GM19025 (cell line): ENCODE results near the gene A2ML1.
"Not testable (repeated sequence)": the region's sequence is repeated elsewhere in the genome, so short reads cannot be mapped to it uniquely, and the experiment has no call there.

Experiments
- ATAC-seq: cut with Tn5 transposase; IDR thresholded peaks from one replicate; pipeline ENCODE4 v1.9.1; 2021; ENCODE audit warnings: mild to moderate bottlenecking, low read depth, moderate library complexity; ENCODE audit not compliant: unreplicated experiment

A2ML1 gene

DNA sequence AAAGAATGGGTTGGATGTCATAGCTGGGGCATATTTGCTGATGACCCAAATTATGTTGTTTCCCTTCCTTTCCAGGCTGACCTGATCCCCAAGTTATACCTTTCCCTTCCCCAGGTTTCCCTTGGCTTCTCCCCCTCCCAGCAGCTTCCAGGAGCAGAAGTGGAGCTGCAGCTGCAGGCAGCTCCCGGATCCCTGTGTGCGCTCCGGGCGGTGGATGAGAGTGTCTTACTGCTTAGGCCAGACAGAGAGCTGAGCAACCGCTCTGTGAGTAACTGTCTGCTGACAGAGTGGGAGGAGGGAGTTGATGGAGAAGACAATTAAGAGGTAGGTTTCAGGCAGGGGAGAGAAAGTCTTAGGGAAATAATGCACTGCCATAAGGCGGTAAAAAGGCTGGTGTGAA, 25.0 kb downstream of the A2ML1 start:
- no peak for ATAC-seq

GRCh38 chr12:8849876-8850275, 27.5 kb downstream of the A2ML1 start:
- ATAC-seq, result no peak

DNA sequence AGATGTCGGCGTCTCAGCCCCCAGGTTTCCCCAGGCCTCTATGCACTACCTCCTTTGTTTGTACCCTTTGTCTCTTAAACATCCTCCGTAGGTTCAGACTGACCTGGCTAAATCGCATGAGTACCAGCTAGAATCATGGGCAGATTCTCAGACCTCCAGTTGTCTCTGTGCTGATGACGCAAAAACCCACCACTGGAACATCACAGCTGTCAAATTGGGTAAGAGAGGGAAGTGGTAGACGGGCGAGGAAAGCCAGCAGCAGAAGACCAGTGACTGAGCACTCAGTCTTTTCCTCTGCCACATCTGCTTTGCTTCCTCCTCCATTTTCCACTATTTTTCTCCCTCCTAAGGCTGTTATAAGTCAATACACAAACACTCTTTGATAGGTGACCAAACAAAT, 29.7 kb downstream of the A2ML1 start:
- no peak for ATAC-seq

DNA sequence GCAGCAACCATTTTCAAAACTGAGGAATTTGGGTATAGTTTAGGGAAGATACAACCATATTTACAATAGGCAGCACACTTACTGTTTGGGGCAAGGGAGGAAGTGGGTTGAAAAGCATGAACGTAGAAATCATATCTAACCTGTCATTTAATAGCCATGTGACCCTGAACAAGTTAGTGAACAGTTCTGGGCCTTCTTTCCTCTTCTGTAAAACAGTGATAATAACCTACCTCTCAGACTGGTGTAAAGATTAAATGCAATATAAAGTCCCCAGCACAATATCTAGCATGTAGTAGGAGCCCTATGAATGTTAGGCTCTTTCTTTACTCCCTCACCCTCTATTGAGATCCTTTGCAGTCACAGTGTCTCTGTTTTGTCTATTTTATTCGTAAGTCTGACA, 33.5 kb downstream of the A2ML1 start:
- no peak for ATAC-seq

DNA sequence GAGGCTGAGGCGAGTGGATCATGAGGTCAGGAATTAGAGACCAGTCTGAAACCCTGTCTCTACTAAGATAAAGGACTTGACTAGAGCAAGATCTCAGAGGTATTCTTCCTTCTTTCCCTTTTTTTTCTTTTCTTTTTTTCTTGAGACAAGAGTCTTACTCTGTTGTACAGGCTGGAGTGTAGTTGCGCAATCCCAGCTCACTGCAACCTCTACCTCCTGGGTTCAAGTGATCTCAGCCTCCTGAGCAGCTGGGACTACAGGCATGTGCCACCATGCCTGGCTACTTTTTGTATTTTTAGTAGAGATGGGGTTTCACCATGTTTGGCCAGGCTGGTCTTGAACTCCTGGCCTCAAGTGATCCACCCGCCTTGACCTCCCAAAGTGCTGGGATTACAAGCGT, 37.0 kb downstream of the A2ML1 start:
- not testable (repeated sequence) for ATAC-seq

DNA sequence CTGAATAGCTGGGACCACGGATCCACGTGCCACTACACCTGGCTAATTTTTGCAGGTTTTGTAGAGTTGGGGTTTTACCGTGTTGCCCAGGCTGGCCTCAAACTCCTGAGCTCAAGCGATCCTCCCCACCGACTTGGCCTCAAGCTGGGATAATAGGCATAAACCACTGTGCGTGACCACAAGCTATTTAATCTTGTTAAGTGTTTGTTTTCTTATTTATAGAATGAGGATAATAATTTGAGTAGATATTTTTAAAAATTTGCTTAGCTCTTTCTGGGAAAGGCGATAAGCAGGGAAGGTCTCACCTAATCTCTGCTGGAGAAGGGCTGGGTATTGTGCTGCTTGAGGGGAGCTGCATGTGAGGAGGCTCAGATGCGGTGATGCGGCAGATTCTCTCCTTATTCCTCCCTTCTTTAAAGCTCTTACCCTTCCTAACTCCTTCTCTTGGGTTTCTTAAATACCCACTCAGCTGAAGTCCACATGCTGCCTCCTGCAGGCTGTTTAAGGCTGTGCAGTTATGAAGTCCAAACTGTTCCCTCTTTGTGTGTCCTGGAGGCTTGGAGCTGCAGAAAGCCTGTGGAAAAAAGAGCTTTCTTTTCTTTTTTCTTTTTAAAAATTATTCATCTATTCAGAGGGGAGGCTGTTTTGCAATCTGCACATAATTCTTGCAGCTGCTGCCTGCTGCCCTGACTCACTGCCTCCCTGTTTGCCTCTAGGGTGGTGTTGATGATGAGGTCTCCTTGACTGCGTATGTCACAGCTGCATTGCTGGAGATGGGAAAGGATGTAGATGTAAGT, 37.9 kb downstream of the A2ML1 start:
- ATAC-seq, result no peak

DNA sequence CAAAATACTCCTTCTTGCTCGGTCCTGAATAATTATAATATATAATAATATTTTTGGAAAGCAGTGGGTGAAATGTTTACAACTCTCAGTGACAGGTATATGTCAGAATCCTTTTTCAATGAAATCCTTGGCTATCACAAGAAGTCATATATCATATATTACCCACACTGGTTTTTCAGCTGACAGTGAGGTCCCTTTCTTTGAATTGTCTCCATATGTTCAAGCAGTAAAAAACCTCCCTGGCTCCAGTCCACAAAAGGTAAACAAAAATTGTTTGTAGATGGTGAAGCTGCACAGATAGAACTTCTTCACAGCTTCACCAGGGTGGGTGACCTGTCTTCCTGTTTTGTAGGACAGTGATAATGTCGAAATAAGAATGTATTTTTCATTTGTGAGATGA, 44.0 kb downstream of the A2ML1 start:
- no peak for ATAC-seq

DNA sequence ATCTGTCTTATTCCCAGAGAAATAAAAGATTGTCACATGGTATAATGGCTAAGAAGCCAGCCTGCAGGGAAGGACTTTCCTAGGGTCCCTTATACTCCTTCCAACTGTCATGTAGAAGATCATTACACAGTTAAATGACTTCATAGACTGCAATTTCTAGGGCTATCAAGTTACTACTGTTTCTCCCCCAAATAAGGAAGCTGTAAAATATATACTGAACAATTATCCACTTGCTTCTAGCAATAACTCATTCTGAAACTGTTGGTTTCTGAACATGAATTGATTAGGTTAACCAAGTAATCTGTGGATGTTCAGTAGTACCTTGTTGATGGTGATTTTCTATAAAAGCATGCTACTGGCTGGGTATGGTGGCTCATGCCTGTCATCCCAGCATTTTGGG, 44.6 kb downstream of the A2ML1 start:
- ATAC-seq, result no peak

DNA sequence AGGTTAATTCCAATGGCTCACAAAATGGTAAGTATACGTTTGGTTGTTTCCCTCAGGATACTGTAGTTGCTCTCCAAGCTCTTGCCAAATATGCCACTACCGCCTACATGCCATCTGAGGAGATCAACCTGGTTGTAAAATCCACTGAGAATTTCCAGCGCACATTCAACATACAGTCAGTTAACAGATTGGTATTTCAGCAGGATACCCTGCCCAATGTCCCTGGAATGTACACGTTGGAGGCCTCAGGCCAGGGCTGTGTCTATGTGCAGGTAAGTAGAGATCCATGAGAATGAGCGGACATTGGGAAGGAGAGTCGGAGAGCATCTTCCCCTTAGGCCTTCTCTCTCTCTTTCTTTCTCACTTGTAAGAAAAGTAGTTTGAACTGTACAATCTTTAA, 45.4 kb downstream of the A2ML1 start:
- ATAC-seq, result no peak

DNA sequence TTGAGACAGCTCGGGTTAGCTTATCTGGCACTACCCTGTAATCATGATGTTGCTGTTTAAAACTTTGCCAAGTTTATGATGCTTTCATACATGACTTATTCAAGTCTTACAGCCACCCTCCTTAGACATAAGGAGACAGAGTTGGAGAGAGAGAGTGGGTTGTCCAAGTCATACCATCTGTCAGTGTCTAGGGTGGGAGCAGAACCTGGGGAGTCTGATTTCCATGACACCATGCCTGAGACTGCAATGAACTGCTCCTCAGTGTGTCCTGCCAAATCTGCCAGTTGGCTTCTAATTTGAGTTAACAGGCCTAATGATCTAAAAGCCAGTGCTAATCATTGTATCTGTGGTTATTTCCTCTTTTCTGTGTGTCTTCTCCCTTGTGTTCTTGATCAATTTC, 48.2 kb downstream of the A2ML1 start:
- ATAC-seq, result no peak

- no peak for ATAC-seq
These were observed 48.6 kb downstream of the A2ML1 start for GRCh38 chr12:8871068-8871467.

GRCh38 chr12:8876887-8877286, 54.5 kb downstream of the A2ML1 start:
- ATAC-seq, result no peak

- no peak for ATAC-seq
These were observed 64.3 kb downstream of the A2ML1 start for GRCh38 chr12:8886502-8887284.

DNA sequence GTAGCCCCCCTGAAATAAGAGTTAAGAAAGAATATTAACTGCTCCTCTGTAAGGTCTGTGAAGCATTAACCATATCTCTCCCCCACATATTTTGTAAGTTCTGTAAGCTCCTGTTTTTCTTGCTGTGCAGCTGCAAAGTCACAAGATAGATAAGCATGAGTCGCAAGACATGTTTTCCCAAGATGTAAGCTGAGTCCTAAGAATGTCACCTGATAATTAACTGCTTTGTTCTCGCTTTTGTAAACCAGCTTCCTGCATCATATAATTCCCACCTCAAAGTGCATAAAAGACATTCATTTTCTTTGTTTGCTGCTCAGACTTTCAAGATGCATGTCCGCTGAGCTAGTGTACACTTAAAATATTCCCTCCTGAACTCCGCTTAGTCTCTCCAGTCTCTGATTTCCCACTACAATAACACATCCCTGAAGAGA, 64.9 kb downstream of the A2ML1 start:
- ATAC-seq, result no peak

- ATAC-seq, result no peak
These were observed 68.1 kb downstream of the A2ML1 start for GRCh38 chr12:8890313-8891085.

DNA sequence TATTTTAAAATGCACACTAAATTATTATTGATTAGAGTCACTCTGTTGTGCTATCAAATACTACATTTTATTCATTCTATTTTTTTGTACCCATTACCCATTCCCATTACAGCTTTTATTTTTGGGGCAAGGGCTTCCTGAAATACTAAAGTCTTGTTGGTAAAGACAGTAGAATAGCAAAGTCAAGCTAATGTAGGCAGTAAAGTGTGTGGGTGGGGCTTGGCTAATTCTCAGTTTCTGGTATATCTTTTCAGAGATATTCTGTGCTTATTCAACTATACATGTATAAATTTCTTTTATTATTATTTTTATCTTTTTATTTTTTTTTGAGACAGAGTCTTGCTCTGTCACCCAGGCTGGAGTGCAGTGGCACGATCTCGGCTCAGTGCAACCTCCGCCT, 69.6 kb downstream of the A2ML1 start:
- no peak for ATAC-seq

GRCh38 chr12:8894378-8894777, 72.0 kb downstream of the A2ML1 start:
- no peak for ATAC-seq

DNA sequence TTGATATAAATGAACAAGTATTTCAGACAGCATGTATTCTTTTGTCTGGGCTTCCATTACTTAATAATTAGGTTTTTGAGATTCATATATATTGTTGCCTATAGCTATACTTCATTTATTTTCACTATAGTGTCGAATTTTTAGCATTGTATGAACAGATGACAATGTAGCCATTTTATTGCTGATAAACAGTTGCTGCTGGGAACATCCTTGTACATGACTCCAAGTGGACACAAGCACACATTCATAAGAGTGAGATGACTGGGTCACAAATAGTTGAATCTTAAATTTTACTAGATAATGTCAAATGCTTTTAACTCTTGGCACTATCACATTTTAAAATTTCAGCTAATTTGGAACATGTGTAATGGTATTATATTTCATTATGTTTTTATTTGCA, 72.6 kb downstream of the A2ML1 start:
- no peak for ATAC-seq

GRCh38 chr12:8897081-8897480, 74.7 kb downstream of the A2ML1 start:
- ATAC-seq, result no peak

DNA sequence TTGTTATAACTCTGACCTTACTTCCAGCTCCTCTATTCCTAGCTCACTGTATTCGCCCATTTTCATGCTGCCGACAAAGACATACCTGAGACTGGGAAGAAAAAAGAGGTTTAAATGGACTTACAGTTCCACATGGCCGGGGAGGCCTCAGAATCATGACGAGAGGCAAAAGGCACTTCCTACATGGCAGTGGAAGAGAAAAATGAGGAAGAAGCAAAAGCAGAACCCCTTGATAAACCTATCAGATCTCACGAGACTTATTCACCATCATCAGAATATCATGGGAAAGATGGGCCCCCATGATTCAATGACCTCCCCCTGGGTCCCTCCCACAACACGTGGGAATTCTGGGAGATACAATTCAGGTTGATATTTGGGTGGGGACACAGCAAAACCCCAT, 77.4 kb downstream of the A2ML1 start:
- ATAC-seq, result no peak

DNA sequence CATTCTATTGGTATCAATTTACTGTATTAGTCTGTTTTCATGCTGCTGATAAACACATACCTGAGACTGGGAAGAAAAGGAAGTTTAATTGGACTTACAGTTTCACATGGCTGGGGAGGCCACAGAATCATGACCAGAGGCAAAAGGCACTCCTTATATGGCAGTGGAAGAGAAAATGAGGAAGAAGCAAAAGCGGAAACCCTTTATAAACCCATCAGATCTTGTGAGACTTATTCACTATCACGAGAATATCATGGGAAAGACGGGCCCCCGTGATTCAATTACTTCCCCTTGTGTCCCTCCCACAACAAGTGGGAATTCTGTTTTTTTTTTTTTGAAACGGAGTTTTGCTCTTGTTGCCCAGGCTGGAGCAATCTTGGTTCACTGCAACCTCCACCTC, 80.3 kb downstream of the A2ML1 start:
- not testable (repeated sequence) for ATAC-seq
